PC-3 (cell line): Measurements from ENCODE around the gene PAFAH1B2. TPM values are rescaled to one million over a fixed set of nuclear protein-coding genes. Genes with fewer than 3 reads are reported as not detected.

Source experiments
- ATAC-seq: fragments of 200-7000 bp; cut with Tn5 transposase; 2 replicates; pipeline ENCODE4 v1.9.1; 2020; ENCODE audit warnings: mild to moderate bottlenecking, moderate library complexity
- BruUV-seq: library from RNA; stranded (reverse); fragments of 400-500 nt; replicated peaks from 2 replicates; lab custom pipeline; 2021; lab: Mats Ljungman, UMichigan
- CTCF ChIA-PET: fragments of 300-600 bp; sonication (Branson Sonifier 250); formaldehyde crosslinking; loops from one replicate; lab custom pipeline; 2022; ENCODE audit warnings: antibody characterized with exemption; lab: Charles Lee
- POLR2A ChIA-PET: fragments of 300-600 bp; sonication (Branson Sonifier 250); formaldehyde crosslinking; loops from one replicate; lab custom pipeline; 2022; ENCODE audit warnings: antibody characterized with exemption; ENCODE audit not compliant: unreplicated experiment; lab: Charles Lee
- DNase-seq: peaks from one replicate; pipeline ENCODE4 v3.0.0-alpha.2; 2015
- H2AFZ ChIP-seq: fragments of 300-600 bp; sonication (generic); 2 replicates; pipeline ENCODE4 v1.6.0; 2016; ENCODE audit warnings: antibody characterized with exemption, low read length
- H3F3A ChIP-seq: fragments of 300-600 bp; sonication (generic); one replicate; pipeline ENCODE4 v1.6.0; 2017; ENCODE audit warnings: antibody characterized with exemption, low read length, control low read depth, mild to moderate bottlenecking; ENCODE audit not compliant: unreplicated experiment
- H3K27ac ChIP-seq: fragments of 300-600 bp; sonication (generic); 2 replicates; pipeline ENCODE4 v1.5.1; 2016; ENCODE audit warnings: mild to moderate bottlenecking, low read length
- H3K27me3 ChIP-seq: fragments of 300-600 bp; sonication (generic); 2 replicates; pipeline ENCODE4 v1.6.1; 2016; ENCODE audit warnings: low read length, mixed read lengths
- H3K36me3 ChIP-seq: fragments of 300-600 bp; sonication (generic); 2 replicates; pipeline ENCODE4 v1.6.1; 2016; ENCODE audit warnings: low read depth, mixed run types, low read length, mixed read lengths
- H3K4me1 ChIP-seq: fragments of 300-600 bp; sonication (generic); 2 replicates; pipeline ENCODE4 v1.5.1; 2016; ENCODE audit warnings: low read length; ENCODE audit not compliant: insufficient read depth
- H3K4me2 ChIP-seq: fragments of 300-600 bp; sonication (generic); 2 replicates; pipeline ENCODE4 v1.6.0; 2016; ENCODE audit warnings: low read length
- H3K4me3 ChIP-seq: fragments of 300-600 bp; sonication (generic); 2 replicates; pipeline ENCODE4 v1.5.1; 2016; ENCODE audit warnings: mild to moderate bottlenecking, low read length, mixed read lengths
- H3K79me2 ChIP-seq: fragments of 300-600 bp; sonication (generic); 2 replicates; pipeline ENCODE4 v1.6.1; 2017; ENCODE audit warnings: low read length, mixed read lengths
- H3K9ac ChIP-seq: fragments of 300-600 bp; sonication (generic); 2 replicates; pipeline ENCODE4 v1.6.0; 2016; ENCODE audit warnings: mild to moderate bottlenecking, low read length
- H3K9me2 ChIP-seq: fragments of 300-600 bp; sonication (generic); replicated peaks from 2 replicates; pipeline ENCODE4 v1.6.1; 2016; ENCODE audit warnings: mixed run types, low read length, mixed read lengths
- H3K9me3 ChIP-seq: fragments of 300-600 bp; sonication (generic); 2 replicates; pipeline ENCODE4 v1.6.1; 2016; ENCODE audit warnings: low read length, mixed read lengths
- H4K20me1 ChIP-seq: fragments of 300-600 bp; sonication (generic); 2 replicates; pipeline ENCODE4 v1.6.1; 2016; ENCODE audit warnings: low read length, mixed read lengths
- EZH2 ChIP-seq: fragments of 300-600 bp; sonication (generic); IDR thresholded peaks from one replicate; pipeline ENCODE4 v1.6.1; 2017; ENCODE audit warnings: antibody characterized with exemption, mild to moderate bottlenecking, low read length; ENCODE audit not compliant: unreplicated experiment
- EZH2phosphoT487 ChIP-seq: fragments of 300-600 bp; sonication (generic); IDR thresholded peaks from 2 replicates; pipeline ENCODE4 v1.6.1; 2018; ENCODE audit warnings: mild to moderate bottlenecking, antibody characterized with exemption, low read length, borderline replicate concordance
- intact Hi-C: fragments of 100-400 bp; cut with micrococcal nuclease; formaldehyde crosslinking; loops from 2 replicates; pipeline ENCODE4 v1.9.0; 2023
- total RNA-seq: library from RNA; depleted of rRNA; stranded (reverse); fragments of >200 nt; gene quantifications from 2 replicates; pipeline ENCODE4 v1.2.3, GENCODE V29; 2014
- TF ChIP-seq, protein P1 (sequence below): fragments of 300-600 bp; sonication (generic); conservative IDR thresholded peaks from 2 replicates; pipeline ENCODE4 v1.5.1; 2017; ENCODE audit warnings: antibody characterized with exemption, low read depth, mild to moderate bottlenecking, low read length

PAFAH1B2 gene
- total RNA-seq, 1 experiment from 2014 or later: 91.6 TPM

- Histone ChIP-seq H3K36me3 (no peaks in the 10 kb centered on the region), H3K9me2 (no peaks in the 10 kb centered on the region), H3K27me3 (no peaks in the 10 kb centered on the region), H2AFZ (no peak overlapping the region), H3K9ac (no peak overlapping the region), H3F3A (no peaks in the 10 kb centered on the region), H3K4me2 (no peak overlapping the region), H3K27ac (no peak overlapping the region), H3K4me1 (no peaks in the 10 kb centered on the region), H3K79me2 (no peaks in the 10 kb centered on the region), H3K4me3 (no peak overlapping the region), H4K20me1 (no peaks in the 10 kb centered on the region), H3K9me3 (no peaks in the 10 kb centered on the region)
- TF ChIP-seq EZH2 (no peak), EZH2phosphoT487 (no peak)
- TF ChIP-seq, protein P1, sequence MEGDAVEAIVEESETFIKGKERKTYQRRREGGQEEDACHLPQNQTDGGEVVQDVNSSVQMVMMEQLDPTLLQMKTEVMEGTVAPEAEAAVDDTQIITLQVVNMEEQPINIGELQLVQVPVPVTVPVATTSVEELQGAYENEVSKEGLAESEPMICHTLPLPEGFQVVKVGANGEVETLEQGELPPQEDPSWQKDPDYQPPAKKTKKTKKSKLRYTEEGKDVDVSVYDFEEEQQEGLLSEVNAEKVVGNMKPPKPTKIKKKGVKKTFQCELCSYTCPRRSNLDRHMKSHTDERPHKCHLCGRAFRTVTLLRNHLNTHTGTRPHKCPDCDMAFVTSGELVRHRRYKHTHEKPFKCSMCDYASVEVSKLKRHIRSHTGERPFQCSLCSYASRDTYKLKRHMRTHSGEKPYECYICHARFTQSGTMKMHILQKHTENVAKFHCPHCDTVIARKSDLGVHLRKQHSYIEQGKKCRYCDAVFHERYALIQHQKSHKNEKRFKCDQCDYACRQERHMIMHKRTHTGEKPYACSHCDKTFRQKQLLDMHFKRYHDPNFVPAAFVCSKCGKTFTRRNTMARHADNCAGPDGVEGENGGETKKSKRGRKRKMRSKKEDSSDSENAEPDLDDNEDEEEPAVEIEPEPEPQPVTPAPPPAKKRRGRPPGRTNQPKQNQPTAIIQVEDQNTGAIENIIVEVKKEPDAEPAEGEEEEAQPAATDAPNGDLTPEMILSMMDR: no peak
- intact Hi-C loops: no loop called here
- CTCF ChIA-PET: no interaction called here
- BruUV-seq: no TSS peak
- POLR2A ChIA-PET: no interaction called here
- no peak for DNase-seq
- ATAC-seq: no peak
Observed at GRCh38 chr11:117191680-117192400, 47.8 kb downstream of the PAFAH1B2 start.

GRCh38 chr11:117192401-117192875, 48.4 kb downstream of the PAFAH1B2 start:
- Histone ChIP-seq H4K20me1 (no peaks in the 10 kb centered on the region), H3K4me2 (no peak overlapping the region), H3K27me3 (no peaks in the 10 kb centered on the region), H3K79me2 (no peaks in the 10 kb centered on the region), H3K27ac (no peak overlapping the region), H2AFZ (no peak overlapping the region), H3K9ac (no peak overlapping the region), H3F3A (no peaks in the 10 kb centered on the region), H3K9me3 (no peaks in the 10 kb centered on the region), H3K36me3 (no peaks in the 10 kb centered on the region), H3K9me2 (no peaks in the 10 kb centered on the region), H3K4me3 (no peak overlapping the region), H3K4me1 (no peaks in the 10 kb centered on the region)
- intact Hi-C loops: no loop called here
- TF ChIP-seq EZH2phosphoT487: no peak
- no TSS peak for BruUV-seq
- CTCF ChIA-PET: no interaction called here
- no peak for DNase-seq
- POLR2A ChIA-PET: no interaction called here
- no peak for ATAC-seq

DNA sequence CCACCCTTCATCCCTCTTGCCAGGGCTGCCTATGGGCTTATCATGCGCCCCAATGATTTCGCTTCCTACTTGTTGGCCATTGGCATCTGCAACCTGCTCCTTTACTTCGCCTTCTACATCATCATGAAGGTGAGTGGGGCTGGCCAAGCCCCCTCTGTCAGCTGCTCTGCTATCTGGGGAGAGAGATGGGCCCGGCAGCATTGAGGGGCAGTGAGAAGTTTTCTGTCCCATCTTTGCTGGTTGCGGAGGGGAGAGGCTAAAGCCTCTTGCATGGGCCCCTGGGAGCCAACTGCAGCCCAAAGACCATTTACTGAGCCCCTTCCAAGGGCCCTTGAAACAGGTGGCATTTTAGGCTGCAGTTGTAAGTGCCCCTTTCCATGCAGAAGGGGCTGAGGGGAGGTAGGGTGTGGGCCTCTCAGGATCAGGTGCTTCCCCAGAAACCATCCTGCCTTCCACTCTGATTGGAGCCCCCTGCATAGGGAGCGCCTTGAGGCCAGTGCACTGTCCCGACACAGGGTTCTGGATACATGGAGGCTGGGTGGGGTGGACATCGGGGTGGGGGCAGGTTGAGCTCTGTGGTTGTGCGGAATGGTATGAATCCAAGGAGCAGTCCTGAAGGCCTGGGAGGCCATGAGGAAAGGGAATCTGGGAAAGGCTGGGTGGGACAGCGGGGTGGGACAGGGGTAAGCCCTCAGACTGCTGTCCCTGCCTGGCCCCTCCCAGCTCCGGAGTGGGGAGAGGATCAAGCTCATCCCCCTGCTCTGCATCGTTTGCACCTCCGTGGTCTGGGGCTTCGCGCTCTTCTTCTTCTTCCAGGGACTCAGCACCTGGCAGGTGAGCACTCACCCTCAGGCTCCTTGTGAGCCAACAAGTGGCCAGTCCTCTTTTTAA, 49.3 kb downstream of the PAFAH1B2 start:
- H3K9me2 ChIP-seq: no peaks in the 10 kb centered on the region
- CTCF ChIA-PET: no interaction called here
- POLR2A ChIA-PET: no interaction called here
- H3K9ac ChIP-seq: no peak overlapping the region
- DNase-seq (no peak), ATAC-seq (no peak)
- TF ChIP-seq EZH2: no peak
- TF ChIP-seq, protein P1: no peak
- TF ChIP-seq EZH2phosphoT487: no peak
- no peaks in the 10 kb centered on the region for H3K79me2 ChIP-seq
- intact Hi-C loops: no loop called here
- no peaks in the 10 kb centered on the region for H3F3A ChIP-seq
- no peaks in the 10 kb centered on the region for H3K36me3 ChIP-seq
- H2AFZ ChIP-seq: no peak overlapping the region
- H4K20me1 ChIP-seq: no peaks in the 10 kb centered on the region
- no TSS peak for BruUV-seq
- H3K27ac ChIP-seq: no peak overlapping the region
- no peaks in the 10 kb centered on the region for H3K4me1 ChIP-seq
- no peak overlapping the region for H3K4me2 ChIP-seq
- no peaks in the 10 kb centered on the region for H3K9me3 ChIP-seq
- H3K4me3 ChIP-seq: no peak overlapping the region
- H3K27me3 ChIP-seq: no peaks in the 10 kb centered on the region
